ENCODE data around the gene MAPRE2. TPM values are rescaled to one million over a fixed set of nuclear protein-coding genes. Genes with fewer than 3 reads are reported as not detected.

MAPRE2 gene
- total and polyA plus RNA-seq, 9 donors: 16.2 to 59.9 (median 27.8) TPM

DNA sequence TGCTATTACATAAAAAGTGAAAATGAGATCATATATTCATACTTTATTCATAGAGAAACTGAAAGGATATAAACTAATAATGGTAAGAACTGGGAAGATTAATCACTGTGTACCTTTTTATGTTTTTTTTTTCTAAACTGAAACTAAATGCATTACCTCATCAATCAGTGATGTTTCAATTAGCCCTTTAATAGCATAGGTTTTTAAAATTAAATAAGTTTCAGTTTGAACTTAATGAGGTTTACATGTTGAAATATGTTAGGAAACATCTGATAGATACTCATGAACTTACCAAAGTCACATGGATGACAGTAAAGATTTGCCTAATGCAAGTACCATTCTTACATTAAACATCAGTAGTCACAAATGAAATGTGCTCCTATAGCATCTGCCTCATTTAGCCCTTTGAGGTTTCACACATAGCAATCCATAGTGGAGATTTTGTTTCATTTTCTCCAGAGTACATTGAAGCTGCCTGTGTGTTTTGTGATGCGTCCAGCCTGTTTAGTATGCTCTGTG is 8.9 kb downstream of the MAPRE2 start:
- H3K4me3 ChIP-seq: no peak overlapping the region
- DNase-seq: no peak
- H3K27ac ChIP-seq: no peak overlapping the region

DNA sequence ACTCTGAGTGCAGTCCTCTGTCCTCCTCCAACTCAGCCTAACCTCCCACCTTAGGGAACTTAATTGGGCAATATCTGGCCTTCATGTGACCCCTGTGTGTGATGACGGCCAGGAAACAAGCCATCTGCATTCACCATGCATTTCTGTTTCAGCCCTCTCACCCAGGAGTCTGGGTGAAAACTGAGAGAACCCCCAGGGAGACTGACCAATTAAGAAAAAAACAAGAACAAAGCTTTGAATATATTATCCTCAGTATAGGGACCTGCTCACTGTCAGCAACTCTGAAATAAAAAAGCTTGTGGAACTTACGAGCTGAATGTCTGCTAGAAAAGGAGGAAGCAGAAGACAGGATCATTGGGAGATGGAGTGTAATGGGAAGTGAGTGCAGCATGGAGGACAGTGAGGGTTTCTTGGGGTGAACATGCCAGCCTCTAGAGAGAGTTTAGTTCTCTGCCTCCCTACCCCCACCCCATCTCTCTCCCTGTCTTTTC is 9.5 kb downstream of the MAPRE2 start:
- H3K4me1 ChIP-seq (ENCODE audit: insufficient read depth): peaks cover 13% of the 10 kb centered on the region
- H3K36me3 ChIP-seq: no peaks in the 10 kb centered on the region
- H3K27me3 ChIP-seq: no peaks in the 10 kb centered on the region
- no peak overlapping the region for H3K4me3 ChIP-seq
- intact Hi-C loops (cut with DNase I): no loop called here
- TF ChIP-seq EP300 (IDR thresholded peaks at IDR 0.05) (no peak), POLR2A (IDR thresholded peaks at IDR 0.05) (no peak)
- TF ChIP-seq, protein P1, sequence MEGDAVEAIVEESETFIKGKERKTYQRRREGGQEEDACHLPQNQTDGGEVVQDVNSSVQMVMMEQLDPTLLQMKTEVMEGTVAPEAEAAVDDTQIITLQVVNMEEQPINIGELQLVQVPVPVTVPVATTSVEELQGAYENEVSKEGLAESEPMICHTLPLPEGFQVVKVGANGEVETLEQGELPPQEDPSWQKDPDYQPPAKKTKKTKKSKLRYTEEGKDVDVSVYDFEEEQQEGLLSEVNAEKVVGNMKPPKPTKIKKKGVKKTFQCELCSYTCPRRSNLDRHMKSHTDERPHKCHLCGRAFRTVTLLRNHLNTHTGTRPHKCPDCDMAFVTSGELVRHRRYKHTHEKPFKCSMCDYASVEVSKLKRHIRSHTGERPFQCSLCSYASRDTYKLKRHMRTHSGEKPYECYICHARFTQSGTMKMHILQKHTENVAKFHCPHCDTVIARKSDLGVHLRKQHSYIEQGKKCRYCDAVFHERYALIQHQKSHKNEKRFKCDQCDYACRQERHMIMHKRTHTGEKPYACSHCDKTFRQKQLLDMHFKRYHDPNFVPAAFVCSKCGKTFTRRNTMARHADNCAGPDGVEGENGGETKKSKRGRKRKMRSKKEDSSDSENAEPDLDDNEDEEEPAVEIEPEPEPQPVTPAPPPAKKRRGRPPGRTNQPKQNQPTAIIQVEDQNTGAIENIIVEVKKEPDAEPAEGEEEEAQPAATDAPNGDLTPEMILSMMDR (IDR thresholded peaks at IDR 0.05): no peak
- no peak for DNase-seq
- 19 to 40% (median 39%) methylated on average over 2 of the region's 2 CpGs for WGBS, 3 donors
- H3K9me3 ChIP-seq: no peaks in the 10 kb centered on the region
- no peak overlapping the region for H3K27ac ChIP-seq

More for the DNA sequence above, 8.9 kb downstream of the MAPRE2 start:
- 47 to 62% (median 54%) methylated on average over 1 of the region's 1 CpG for WGBS, 3 donors
- Histone ChIP-seq H3K9me3 (no peaks in the 10 kb centered on the region), H3K27me3 (no peaks in the 10 kb centered on the region), H3K36me3 (no peaks in the 10 kb centered on the region), H3K4me1 (ENCODE audit: insufficient read depth) (peaks cover 10% of the 10 kb centered on the region)
- intact Hi-C loops (cut with DNase I): no loop called here
- no peak for TF ChIP-seq EP300 (IDR thresholded peaks at IDR 0.05)
- TF ChIP-seq POLR2A (IDR thresholded peaks at IDR 0.05): no peak
- TF ChIP-seq, protein P1 (IDR thresholded peaks at IDR 0.05): no peak

DNA sequence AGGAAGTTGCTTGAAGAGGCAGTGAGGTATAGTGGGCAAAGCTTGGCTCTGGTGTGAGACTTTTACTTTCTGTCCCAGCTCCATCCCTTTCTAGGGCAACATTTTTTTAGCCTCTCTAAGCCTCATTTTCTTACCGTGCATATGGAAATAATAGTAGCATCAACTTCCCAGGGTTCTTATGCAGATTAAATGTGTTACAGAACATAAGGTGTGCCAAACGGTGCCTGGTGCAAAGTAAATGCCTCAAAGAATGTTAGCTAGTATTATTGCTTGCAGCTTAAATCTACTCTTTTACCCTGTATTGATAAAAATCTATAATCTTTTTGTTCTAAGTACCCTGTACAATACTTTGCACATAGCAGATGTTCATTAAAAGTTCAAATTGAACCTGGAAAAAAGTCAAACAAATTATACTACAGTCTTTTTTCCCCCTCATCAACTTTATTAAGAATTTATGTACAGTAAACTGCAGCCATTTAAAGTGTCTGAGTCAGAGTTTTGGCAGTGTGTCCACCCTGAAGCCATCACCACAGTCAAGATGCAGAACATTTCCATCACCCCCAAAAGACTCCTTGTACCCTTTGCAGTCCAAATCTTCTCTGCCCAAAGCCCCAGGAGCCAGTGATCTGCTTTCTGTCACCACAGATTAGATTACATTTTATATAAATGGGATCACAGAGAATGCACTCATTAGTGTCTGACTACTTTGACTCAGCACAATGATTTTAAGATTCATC is 10.6 kb downstream of the MAPRE2 start:
- H3K36me3 ChIP-seq: no peaks in the 10 kb centered on the region
- H3K4me1 ChIP-seq (ENCODE audit: insufficient read depth): peaks cover 10% of the 10 kb centered on the region
- TF ChIP-seq POLR2A (IDR thresholded peaks at IDR 0.05) (no peak), EP300 (IDR thresholded peaks at IDR 0.05) (no peak)
- TF ChIP-seq, protein P1 (IDR thresholded peaks at IDR 0.05): no peak
- DNase-seq: no peak
- WGBS, 3 donors: 85 to 90% (median 88%) methylated on average over 2 of the region's 2 CpGs
- no peak overlapping the region for H3K27ac ChIP-seq
- no peaks in the 10 kb centered on the region for H3K27me3 ChIP-seq
- no peaks in the 10 kb centered on the region for H3K9me3 ChIP-seq
- no peak overlapping the region for H3K4me3 ChIP-seq
- intact Hi-C loops (cut with DNase I): no loop called here

DNA sequence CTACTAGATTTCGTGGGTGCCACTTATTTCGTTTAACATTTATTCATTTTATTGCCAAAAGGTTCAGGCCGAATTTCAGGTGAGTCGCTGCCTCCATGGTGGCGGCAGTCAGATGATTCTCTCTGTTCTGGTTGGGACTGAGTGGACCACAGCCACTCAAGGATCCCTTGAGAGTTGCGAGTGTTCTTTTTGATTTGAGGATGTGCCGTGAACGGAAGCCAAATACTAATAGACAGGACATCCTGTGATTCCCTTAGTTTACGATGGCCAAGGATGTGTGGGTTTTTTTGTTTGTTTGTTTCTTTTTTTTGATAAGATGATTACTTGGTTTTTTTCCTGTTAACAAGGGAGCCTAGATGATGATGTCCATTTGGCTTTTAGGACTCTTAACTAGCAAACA is 13.2 kb downstream of the MAPRE2 start:
- H3K4me3 ChIP-seq: no peak overlapping the region
- TF ChIP-seq, protein P1 (IDR thresholded peaks at IDR 0.05): no peak
- TF ChIP-seq POLR2A (IDR thresholded peaks at IDR 0.05) (no peak), EP300 (IDR thresholded peaks at IDR 0.05) (no peak)
- intact Hi-C loops (cut with DNase I): no loop called here
- H3K9me3 ChIP-seq: no peaks in the 10 kb centered on the region
- 91 to 95% (median 93%) methylated on average over 9 of the region's 9 CpGs for WGBS, 3 donors
- DNase-seq: no peak
- H3K27me3 ChIP-seq: no peaks in the 10 kb centered on the region
- H3K4me1 ChIP-seq (ENCODE audit: insufficient read depth): peaks cover 10% of the 10 kb centered on the region
- H3K36me3 ChIP-seq: no peaks in the 10 kb centered on the region
- no peak overlapping the region for H3K27ac ChIP-seq
